Measurements from ENCODE around the gene ZMYND8.

The ZMYND8 gene

GRCh38 chr20:47320990-47321805 lies 35.3 kb downstream of the ZMYND8 start:
- peak overlapping the region; percentile 65; the same call in 1 of the 2 replicates for H3K27ac ChIP-seq
- TF ChIP-seq ZFX (IDR thresholded peaks at IDR 0.05; ENCODE audit: borderline replicate concordance): no peak
- TF ChIP-seq CTCF (IDR thresholded peaks at IDR 0.05): no peak

- H3K27ac ChIP-seq: peak overlapping the region; percentile 65
These were observed 36.8 kb downstream of the ZMYND8 start for GRCh38 chr20:47319517-47320252.

GRCh38 chr20:47318586-47319516 lies 37.6 kb downstream of the ZMYND8 start:
- H3K27ac ChIP-seq: peak overlapping the region; percentile 65
- TF ChIP-seq CTCF (IDR thresholded peaks at IDR 0.05) (no peak), ZFX (IDR thresholded peaks at IDR 0.05; ENCODE audit: borderline replicate concordance) (no peak)

More at GRCh38 chr20:47319517-47320252, 36.8 kb downstream of the ZMYND8 start:
- TF ChIP-seq CTCF (IDR thresholded peaks at IDR 0.05) (no peak), ZFX (IDR thresholded peaks at IDR 0.05; ENCODE audit: borderline replicate concordance) (no peak)

GRCh38 chr20:47318027-47318585 lies 38.4 kb downstream of the ZMYND8 start:
- TF ChIP-seq ZFX (IDR thresholded peaks at IDR 0.05; ENCODE audit: borderline replicate concordance): no peak
- no peak for TF ChIP-seq CTCF (IDR thresholded peaks at IDR 0.05)
- H3K27ac ChIP-seq: peak overlapping the region; percentile 65

- H3K27ac ChIP-seq: peak overlapping the region; percentile 65; the same call in 1 of the 2 replicates
- no peak for TF ChIP-seq ZFX (IDR thresholded peaks at IDR 0.05; ENCODE audit: borderline replicate concordance)
- TF ChIP-seq CTCF (IDR thresholded peaks at IDR 0.05): no peak
These were observed 39.2 kb downstream of the ZMYND8 start for GRCh38 chr20:47317127-47317895.

- no peak for TF ChIP-seq ZFX (IDR thresholded peaks at IDR 0.05; ENCODE audit: borderline replicate concordance)
- no peak for TF ChIP-seq CTCF (IDR thresholded peaks at IDR 0.05)
- no peak overlapping the region for H3K27ac ChIP-seq
These were observed 39.7 kb downstream of the ZMYND8 start for GRCh38 chr20:47316776-47317126.
